SU-DHL-6 (cell line): ENCODE measurements around the gene FGFBP2.

Experiments used
- EZH2phosphoT487 ChIP-seq: fragments of 200-600 bp; sonication (generic), shearing (Covaris generic); conservative IDR thresholded peaks from 2 replicates; pipeline ENCODE4 v1.6.1; 2018; ENCODE audit warnings: mild to moderate bottlenecking, antibody characterized with exemption, low read length, moderate library complexity, mixed read lengths
- TF ChIP-seq, protein P1 (sequence below): fragments of 200-600 bp; sonication (generic); IDR thresholded peaks from one replicate; pipeline ENCODE4 v1.5.1; 2017; ENCODE audit warnings: antibody characterized with exemption, mild to moderate bottlenecking, low read length, moderate library complexity; ENCODE audit not compliant: insufficient read depth, poor library complexity, severe bottlenecking

DNA sequence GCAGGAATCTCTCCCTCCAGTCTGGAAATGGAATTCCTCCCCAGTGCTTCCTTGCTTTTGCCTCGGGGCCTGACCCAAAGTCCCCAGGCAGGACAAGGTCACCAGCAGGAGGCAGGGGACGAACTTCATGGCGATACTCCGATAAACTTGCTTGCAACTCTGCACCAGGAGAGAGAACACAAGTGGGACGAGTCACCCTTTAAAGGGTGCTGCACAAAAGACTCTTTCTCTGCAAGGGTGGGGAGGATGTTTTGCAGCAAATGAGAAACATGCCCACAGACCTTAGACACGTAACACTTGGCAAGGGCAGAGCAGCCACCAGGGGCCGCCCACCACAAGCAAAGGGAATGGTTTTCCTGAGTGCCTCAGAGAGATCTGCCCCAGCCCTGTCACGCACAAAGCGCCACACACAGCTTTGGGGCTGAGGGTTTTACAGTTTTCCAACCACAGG is at the start of gene FGFBP2:
- TF ChIP-seq, protein P1, sequence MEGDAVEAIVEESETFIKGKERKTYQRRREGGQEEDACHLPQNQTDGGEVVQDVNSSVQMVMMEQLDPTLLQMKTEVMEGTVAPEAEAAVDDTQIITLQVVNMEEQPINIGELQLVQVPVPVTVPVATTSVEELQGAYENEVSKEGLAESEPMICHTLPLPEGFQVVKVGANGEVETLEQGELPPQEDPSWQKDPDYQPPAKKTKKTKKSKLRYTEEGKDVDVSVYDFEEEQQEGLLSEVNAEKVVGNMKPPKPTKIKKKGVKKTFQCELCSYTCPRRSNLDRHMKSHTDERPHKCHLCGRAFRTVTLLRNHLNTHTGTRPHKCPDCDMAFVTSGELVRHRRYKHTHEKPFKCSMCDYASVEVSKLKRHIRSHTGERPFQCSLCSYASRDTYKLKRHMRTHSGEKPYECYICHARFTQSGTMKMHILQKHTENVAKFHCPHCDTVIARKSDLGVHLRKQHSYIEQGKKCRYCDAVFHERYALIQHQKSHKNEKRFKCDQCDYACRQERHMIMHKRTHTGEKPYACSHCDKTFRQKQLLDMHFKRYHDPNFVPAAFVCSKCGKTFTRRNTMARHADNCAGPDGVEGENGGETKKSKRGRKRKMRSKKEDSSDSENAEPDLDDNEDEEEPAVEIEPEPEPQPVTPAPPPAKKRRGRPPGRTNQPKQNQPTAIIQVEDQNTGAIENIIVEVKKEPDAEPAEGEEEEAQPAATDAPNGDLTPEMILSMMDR = peak; percentile 40
- no peak for TF ChIP-seq EZH2phosphoT487
